ENCODE measurements around the gene DRAP1.

DNA sequence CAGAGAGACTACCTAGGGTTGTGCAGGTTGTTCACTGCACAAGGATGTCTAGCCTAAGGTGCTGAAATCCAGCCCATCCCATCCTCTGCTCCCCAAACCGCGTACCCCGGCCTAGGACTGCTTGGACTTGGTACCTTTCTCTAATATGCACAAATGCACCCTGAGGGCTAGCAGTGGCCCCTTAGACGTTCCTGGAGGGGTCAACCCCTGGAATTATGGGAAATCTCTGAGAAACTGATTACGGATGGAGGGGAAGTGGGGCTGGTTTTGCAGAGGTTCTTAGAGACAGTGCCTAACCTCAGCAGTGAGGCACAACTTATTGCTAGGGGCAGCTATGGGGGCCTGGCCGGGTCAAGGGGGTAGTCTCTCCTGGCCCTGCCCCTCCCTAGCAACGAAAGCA is 2.8 kb upstream of the DRAP1 start:
- TF ChIP-seq, protein P1, sequence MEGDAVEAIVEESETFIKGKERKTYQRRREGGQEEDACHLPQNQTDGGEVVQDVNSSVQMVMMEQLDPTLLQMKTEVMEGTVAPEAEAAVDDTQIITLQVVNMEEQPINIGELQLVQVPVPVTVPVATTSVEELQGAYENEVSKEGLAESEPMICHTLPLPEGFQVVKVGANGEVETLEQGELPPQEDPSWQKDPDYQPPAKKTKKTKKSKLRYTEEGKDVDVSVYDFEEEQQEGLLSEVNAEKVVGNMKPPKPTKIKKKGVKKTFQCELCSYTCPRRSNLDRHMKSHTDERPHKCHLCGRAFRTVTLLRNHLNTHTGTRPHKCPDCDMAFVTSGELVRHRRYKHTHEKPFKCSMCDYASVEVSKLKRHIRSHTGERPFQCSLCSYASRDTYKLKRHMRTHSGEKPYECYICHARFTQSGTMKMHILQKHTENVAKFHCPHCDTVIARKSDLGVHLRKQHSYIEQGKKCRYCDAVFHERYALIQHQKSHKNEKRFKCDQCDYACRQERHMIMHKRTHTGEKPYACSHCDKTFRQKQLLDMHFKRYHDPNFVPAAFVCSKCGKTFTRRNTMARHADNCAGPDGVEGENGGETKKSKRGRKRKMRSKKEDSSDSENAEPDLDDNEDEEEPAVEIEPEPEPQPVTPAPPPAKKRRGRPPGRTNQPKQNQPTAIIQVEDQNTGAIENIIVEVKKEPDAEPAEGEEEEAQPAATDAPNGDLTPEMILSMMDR (conservative IDR thresholded peaks at IDR 0.05; ENCODE audit: low read length), result no peak
- no peak for TF ChIP-seq EZH2phosphoT487 (IDR thresholded peaks at IDR 0.05; ENCODE audit: borderline replicate concordance, low read depth, low read length)

Data from OCI-LY7 (cell line).